T-helper 22 cell (primary cell): ENCODE measurements around the gene PTPRT.

ENCODE experiments used
- DNase-seq: peaks from one replicate; pipeline ENCODE4 v3.0.0-alpha.2; 2020; ENCODE audit warnings: low read depth

Gene PTPRT

DNA sequence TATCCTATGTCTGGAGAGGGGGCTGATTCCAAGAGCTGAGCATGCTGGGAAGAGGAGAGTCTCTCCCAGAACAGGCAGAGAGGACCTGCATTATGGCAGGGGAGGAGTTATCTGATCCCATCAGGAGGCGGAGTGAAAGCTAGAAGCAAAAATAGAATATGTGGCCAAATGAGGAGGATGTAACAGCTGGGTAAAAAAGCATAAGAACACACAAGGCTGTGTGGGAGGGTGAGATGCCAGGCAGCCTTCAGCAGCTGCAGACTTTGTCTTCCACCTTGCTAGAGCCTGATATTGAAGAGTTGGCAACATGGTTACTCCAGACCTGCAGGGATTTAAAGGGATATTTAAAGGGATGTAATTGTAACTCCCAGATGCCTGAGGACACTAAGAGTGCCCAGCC, 167.1 kb downstream of the PTPRT start:
- DNase-seq = no peak

- no peak for DNase-seq
These were observed 167.6 kb downstream of the PTPRT start for GRCh38 chr20:43022081-43022480.

GRCh38 chr20:43017241-43018030, 172.3 kb downstream of the PTPRT start:
- no peak for DNase-seq

DNA sequence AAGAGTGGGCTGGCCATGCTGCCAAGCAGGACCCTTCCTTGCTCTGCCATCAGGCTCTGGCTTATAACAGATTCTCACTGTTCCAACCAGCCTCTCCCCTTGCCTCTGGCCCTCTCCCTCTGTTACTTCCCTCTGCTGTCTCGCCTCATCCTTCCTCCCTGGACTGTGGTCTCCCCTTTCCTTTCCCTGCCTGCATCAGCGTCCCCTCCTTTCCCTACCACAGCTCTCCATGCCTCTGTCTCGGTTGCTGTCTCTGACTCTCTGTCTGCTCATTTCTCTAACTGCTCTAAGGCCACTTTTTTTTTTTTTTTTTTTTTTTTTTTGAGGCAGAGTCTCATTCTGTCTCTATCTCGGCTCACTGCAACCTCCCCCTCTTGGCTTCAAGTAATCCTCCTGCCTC, 173.4 kb downstream of the PTPRT start:
- DNase-seq = no peak

- no peak for DNase-seq
These were observed 174.1 kb downstream of the PTPRT start for GRCh38 chr20:43015566-43015965.

- no peak for DNase-seq
These were observed 175.5 kb downstream of the PTPRT start for GRCh38 chr20:43014206-43014605.

- no peak for DNase-seq
These were observed 178.2 kb downstream of the PTPRT start for GRCh38 chr20:43011491-43011890.

GRCh38 chr20:43009532-43009931, 180.2 kb downstream of the PTPRT start:
- no peak for DNase-seq

DNA sequence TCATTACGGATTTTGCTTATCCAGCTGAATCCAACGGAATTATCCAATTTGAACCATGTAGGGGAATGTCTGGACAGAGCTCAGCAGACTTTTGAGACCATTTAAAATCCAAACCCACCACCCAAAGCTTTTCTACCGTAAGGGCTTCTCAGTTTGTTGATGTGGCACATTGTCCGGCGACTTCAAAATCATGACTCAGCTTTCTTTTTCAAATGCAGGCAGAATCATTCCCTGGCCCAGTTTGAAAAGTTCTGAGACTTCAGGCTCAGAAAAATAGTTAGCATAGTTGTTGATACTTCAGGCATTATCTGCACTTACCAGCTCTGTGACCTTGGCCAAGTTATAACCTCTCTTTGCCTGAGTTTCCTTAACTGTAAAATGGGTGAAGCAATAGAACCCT, 182.2 kb downstream of the PTPRT start:
- DNase-seq = no peak

- no peak for DNase-seq
These were observed 182.9 kb downstream of the PTPRT start for GRCh38 chr20:43006651-43007375.

DNA sequence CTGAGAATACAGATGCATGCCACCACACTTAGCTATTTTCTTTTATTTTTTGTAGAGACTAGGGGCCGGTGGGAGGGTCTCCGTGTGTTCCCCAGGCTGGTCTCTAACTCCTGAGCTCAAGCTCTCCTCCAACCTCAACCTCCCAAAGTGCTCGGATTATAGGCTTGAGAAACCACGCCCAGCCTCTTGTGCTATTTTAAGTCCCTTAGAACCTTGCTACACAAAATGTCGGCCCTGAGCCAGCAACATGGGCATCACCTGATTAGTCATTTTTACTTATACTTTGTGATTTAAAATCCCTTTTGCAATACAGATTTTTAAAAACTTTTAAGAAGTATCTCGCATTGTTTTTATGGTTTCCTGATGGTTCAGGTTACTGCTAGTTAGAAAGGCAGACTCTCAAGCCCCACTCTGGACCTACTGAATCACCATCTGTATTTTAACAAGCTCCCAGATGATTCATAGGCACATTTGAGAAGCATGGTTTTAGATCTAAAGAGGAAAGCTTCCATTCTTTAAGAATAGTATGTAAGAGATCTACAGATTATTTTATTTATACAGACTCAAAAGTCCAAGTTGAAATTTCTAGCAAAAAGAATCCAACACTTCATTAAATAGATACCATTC, 186.3 kb downstream of the PTPRT start:
- DNase-seq = no peak

GRCh38 chr20:42996141-42996540, 193.6 kb downstream of the PTPRT start:
- DNase-seq = no peak

GRCh38 chr20:42988319-42988718, 201.4 kb downstream of the PTPRT start:
- DNase-seq = no peak

- DNase-seq = no peak
These were observed 202.2 kb downstream of the PTPRT start for GRCh38 chr20:42987376-42988114.

GRCh38 chr20:42986143-42986773, 203.4 kb downstream of the PTPRT start:
- no peak for DNase-seq

- no peak for DNase-seq
These were observed 204.1 kb downstream of the PTPRT start for GRCh38 chr20:42985628-42986027.

DNA sequence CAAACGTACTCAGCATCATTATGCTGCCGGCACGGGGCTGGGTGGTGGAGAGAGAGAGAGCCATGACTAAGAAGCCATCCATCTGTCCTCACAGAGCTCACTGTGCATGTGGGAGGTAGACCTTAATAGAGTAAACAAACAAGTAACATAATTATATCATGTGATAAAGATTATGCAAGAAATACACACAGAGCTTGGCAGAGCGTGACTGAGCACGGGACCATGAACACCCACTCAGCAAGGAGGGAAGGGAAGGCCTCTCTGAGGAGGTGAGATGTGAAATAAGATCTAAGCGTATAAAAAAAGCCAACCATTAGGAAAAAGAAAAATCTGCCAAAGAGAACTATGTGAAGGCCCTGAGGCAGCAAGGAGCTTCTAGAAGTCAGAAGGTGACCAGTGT, 207.5 kb downstream of the PTPRT start:
- DNase-seq = no peak

DNA sequence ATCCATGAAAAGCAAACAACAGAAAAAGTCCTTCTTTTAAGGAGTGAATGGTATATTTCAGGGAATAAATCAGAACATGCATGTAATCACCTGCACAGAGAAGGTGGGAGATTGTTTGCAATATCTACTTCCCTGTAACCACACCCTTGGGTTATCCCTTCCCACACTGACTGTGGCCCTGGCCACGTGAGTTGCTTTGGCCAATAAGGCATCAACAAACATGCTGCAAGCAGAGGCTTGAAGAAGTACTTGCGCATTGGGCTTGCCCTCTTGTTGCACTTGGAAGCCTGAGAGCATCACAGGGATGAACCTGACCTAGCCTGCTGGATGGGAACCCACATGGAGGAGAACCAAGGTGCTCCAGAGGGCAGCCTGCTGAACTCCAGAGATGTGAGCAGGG, 208.5 kb downstream of the PTPRT start:
- DNase-seq = no peak

- DNase-seq = no peak
These were observed 210.0 kb downstream of the PTPRT start for GRCh38 chr20:42979720-42980119.

DNA sequence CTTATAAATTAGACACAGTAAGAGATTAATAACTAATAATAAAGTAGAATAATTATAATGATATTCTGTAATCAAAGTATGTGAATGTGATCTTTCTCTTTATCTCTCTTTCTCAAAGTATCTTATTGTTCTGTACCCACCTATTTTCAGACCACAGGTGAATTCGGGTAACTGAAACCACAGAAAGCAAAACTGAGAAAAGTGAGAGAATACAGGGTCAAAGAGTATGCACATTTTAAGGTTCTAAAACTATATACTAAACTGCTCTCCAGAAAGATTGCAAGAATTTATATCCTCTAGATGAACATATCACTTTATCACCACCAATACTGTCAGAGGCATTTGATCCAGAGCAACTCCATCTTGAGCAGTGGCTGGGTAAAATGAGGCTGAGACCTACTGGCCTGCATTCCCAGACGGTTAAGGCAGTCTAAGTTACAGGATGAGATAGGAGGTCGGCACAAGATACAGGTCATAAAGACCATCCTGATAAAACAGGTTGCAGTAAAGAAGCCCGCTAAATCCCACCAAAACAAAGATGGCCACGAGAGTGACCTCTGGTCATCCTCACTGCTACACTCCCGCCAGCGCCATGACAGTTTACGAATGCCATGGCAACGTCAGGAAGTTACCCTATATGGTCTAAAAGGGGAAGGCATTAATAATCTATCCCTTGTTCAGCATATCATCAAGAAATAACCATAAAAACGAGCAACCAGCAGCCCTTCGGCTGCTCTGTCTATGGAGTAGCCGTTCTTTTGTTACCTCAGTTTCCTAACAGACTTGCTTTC, 211.3 kb downstream of the PTPRT start:
- no peak for DNase-seq

DNA sequence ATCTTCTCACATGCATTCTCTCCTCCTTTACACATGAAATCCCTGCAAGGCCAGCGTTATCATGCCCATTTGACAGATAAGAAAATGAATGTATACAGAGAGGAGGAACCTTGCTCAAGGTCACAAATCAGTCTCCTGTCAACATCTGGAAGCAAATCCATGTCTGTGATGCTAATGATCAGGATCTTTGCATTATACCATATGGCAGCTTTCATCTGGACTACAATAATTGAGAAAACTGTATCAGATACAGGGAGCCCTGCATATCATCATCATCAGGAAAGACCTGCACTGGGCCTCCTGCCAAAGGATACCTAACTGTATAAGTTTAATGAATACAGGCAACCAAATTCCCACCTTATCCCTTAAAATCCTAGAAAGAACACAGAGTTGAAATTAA, 213.7 kb downstream of the PTPRT start:
- no peak for DNase-seq
